ENCODE data around the gene DRGX.

The DRGX gene

GRCh38 chr10:49322371-49323170 lies 73.3 kb downstream of the DRGX start:
- H3K4me1 ChIP-seq (ENCODE audit: control insufficient read depth, insufficient read depth, low read length, poor library complexity, severe bottlenecking): no peaks in the 10 kb centered on the region
- H3K27me3 ChIP-seq (replicated peaks; ENCODE audit: control insufficient read depth, insufficient read depth, low read length, poor library complexity, severe bottlenecking): no peaks in the 10 kb centered on the region
- no peak overlapping the region for H3K27ac ChIP-seq (ENCODE audit: insufficient read depth, low read length, poor library complexity, severe bottlenecking)
- DNase-seq: no peak
- no peak overlapping the region for H3K4me3 ChIP-seq (ENCODE audit: insufficient read depth, low read depth, low read length, poor library complexity, severe bottlenecking)
- no peaks in the 10 kb centered on the region for H3K36me3 ChIP-seq (ENCODE audit: control insufficient read depth, insufficient read depth, low read length)
- H3K9me3 ChIP-seq (ENCODE audit: control insufficient read depth, low read length): no peaks in the 10 kb centered on the region

GRCh38 chr10:49321021-49321420 lies 74.9 kb downstream of the DRGX start:
- Histone ChIP-seq H3K4me1 (ENCODE audit: control insufficient read depth, insufficient read depth, low read length, poor library complexity, severe bottlenecking) (no peaks in the 10 kb centered on the region), H3K4me3 (ENCODE audit: insufficient read depth, low read depth, low read length, poor library complexity, severe bottlenecking) (no peak overlapping the region), H3K36me3 (ENCODE audit: control insufficient read depth, insufficient read depth, low read length) (no peaks in the 10 kb centered on the region), H3K9me3 (ENCODE audit: control insufficient read depth, low read length) (no peaks in the 10 kb centered on the region), H3K27me3 (replicated peaks; ENCODE audit: control insufficient read depth, insufficient read depth, low read length, poor library complexity, severe bottlenecking) (no peaks in the 10 kb centered on the region), H3K27ac (ENCODE audit: insufficient read depth, low read length, poor library complexity, severe bottlenecking) (no peak overlapping the region)
- DNase-seq: no peak

- Histone ChIP-seq H3K36me3 (ENCODE audit: control insufficient read depth, insufficient read depth, low read length) (no peaks in the 10 kb centered on the region), H3K4me1 (ENCODE audit: control insufficient read depth, insufficient read depth, low read length, poor library complexity, severe bottlenecking) (no peaks in the 10 kb centered on the region), H3K4me3 (ENCODE audit: insufficient read depth, low read depth, low read length, poor library complexity, severe bottlenecking) (no peak overlapping the region), H3K9me3 (ENCODE audit: control insufficient read depth, low read length) (no peaks in the 10 kb centered on the region), H3K27me3 (replicated peaks; ENCODE audit: control insufficient read depth, insufficient read depth, low read length, poor library complexity, severe bottlenecking) (no peaks in the 10 kb centered on the region), H3K27ac (ENCODE audit: insufficient read depth, low read length, poor library complexity, severe bottlenecking) (no peak overlapping the region)
- DNase-seq: no peak
Measured at GRCh38 chr10:49320191-49320590, 75.7 kb downstream of the DRGX start.

GRCh38 chr10:49319206-49319605 lies 76.7 kb downstream of the DRGX start:
- no peak overlapping the region for H3K4me3 ChIP-seq (ENCODE audit: insufficient read depth, low read depth, low read length, poor library complexity, severe bottlenecking)
- H3K4me1 ChIP-seq (ENCODE audit: control insufficient read depth, insufficient read depth, low read length, poor library complexity, severe bottlenecking): no peaks in the 10 kb centered on the region
- H3K36me3 ChIP-seq (ENCODE audit: control insufficient read depth, insufficient read depth, low read length): no peaks in the 10 kb centered on the region
- H3K9me3 ChIP-seq (ENCODE audit: control insufficient read depth, low read length): no peaks in the 10 kb centered on the region
- DNase-seq: no peak
- no peak overlapping the region for H3K27ac ChIP-seq (ENCODE audit: insufficient read depth, low read length, poor library complexity, severe bottlenecking)
- no peaks in the 10 kb centered on the region for H3K27me3 ChIP-seq (replicated peaks; ENCODE audit: control insufficient read depth, insufficient read depth, low read length, poor library complexity, severe bottlenecking)

GRCh38 chr10:49318755-49319154 lies 77.1 kb downstream of the DRGX start:
- Histone ChIP-seq H3K36me3 (ENCODE audit: control insufficient read depth, insufficient read depth, low read length) (no peaks in the 10 kb centered on the region), H3K27ac (ENCODE audit: insufficient read depth, low read length, poor library complexity, severe bottlenecking) (no peak overlapping the region), H3K9me3 (ENCODE audit: control insufficient read depth, low read length) (no peaks in the 10 kb centered on the region), H3K27me3 (replicated peaks; ENCODE audit: control insufficient read depth, insufficient read depth, low read length, poor library complexity, severe bottlenecking) (no peaks in the 10 kb centered on the region), H3K4me1 (ENCODE audit: control insufficient read depth, insufficient read depth, low read length, poor library complexity, severe bottlenecking) (no peaks in the 10 kb centered on the region), H3K4me3 (ENCODE audit: insufficient read depth, low read depth, low read length, poor library complexity, severe bottlenecking) (no peak overlapping the region)
- DNase-seq: no peak

- Histone ChIP-seq H3K36me3 (ENCODE audit: control insufficient read depth, insufficient read depth, low read length) (no peaks in the 10 kb centered on the region), H3K27ac (ENCODE audit: insufficient read depth, low read length, poor library complexity, severe bottlenecking) (no peak overlapping the region), H3K4me3 (ENCODE audit: insufficient read depth, low read depth, low read length, poor library complexity, severe bottlenecking) (no peak overlapping the region), H3K4me1 (ENCODE audit: control insufficient read depth, insufficient read depth, low read length, poor library complexity, severe bottlenecking) (no peaks in the 10 kb centered on the region), H3K9me3 (ENCODE audit: control insufficient read depth, low read length) (no peaks in the 10 kb centered on the region), H3K27me3 (replicated peaks; ENCODE audit: control insufficient read depth, insufficient read depth, low read length, poor library complexity, severe bottlenecking) (no peaks in the 10 kb centered on the region)
- DNase-seq: no peak
Measured at GRCh38 chr10:49318028-49318427, 77.9 kb downstream of the DRGX start.

GRCh38 chr10:49314806-49315205 lies 81.1 kb downstream of the DRGX start:
- peaks cover 7% of the 10 kb centered on the region for H3K4me1 ChIP-seq (ENCODE audit: control insufficient read depth, insufficient read depth, low read length, poor library complexity, severe bottlenecking)
- no peak for DNase-seq
- H3K36me3 ChIP-seq (ENCODE audit: control insufficient read depth, insufficient read depth, low read length): no peaks in the 10 kb centered on the region
- H3K4me3 ChIP-seq (ENCODE audit: insufficient read depth, low read depth, low read length, poor library complexity, severe bottlenecking): no peak overlapping the region
- H3K27ac ChIP-seq (ENCODE audit: insufficient read depth, low read length, poor library complexity, severe bottlenecking): no peak overlapping the region
- no peaks in the 10 kb centered on the region for H3K27me3 ChIP-seq (replicated peaks; ENCODE audit: control insufficient read depth, insufficient read depth, low read length, poor library complexity, severe bottlenecking)
- no peaks in the 10 kb centered on the region for H3K9me3 ChIP-seq (ENCODE audit: control insufficient read depth, low read length)
